Renal cortex interstitium (tissue), 11 donors: ENCODE measurements around the gene COL5A3. TPM values are rescaled to one million over a fixed set of nuclear protein-coding genes. Genes with fewer than 3 reads are reported as not detected.

ENCODE experiments used
- DNase-seq, 11 donors: peaks; one replicate each; pipeline ENCODE4 v3.0.0-alpha.2; 2013; ENCODE audit warnings: low read depth in 9 of 11, low spot score in 4 of 11; ENCODE audit errors: extremely low read depth in 1 of 11
- polyA plus RNA-seq, 3 donors: library from polyadenylated mRNA; unstranded; fragments of 120-200 nt; gene quantifications; one replicate each; pipeline ENCODE4 v1.2.1, GENCODE V29; 2013; ENCODE audit not compliant: insufficient read length in 3 of 3

COL5A3 gene
- polyA plus RNA-seq, 3 donors: 0.56 to 1.7 (median 0.96) TPM

- no peak for DNase-seq
Observed at GRCh38 chr19:9989504-9989903, 20.8 kb downstream of the COL5A3 start.

- no peak for DNase-seq
Observed at GRCh38 chr19:9986787-9987281, 23.5 kb downstream of the COL5A3 start.

GRCh38 chr19:9981406-9982260 is 28.7 kb downstream of the COL5A3 start:
- no peak for DNase-seq

GRCh38 chr19:9972103-9972502 is 38.2 kb downstream of the COL5A3 start:
- DNase-seq: no peak

GRCh38 chr19:9971166-9971897 is 39.0 kb downstream of the COL5A3 start:
- no peak for DNase-seq

GRCh38 chr19:9970481-9970880 is 39.8 kb downstream of the COL5A3 start:
- no peak for DNase-seq

- no peak for DNase-seq
Observed at GRCh38 chr19:9969688-9969975, 40.7 kb downstream of the COL5A3 start.

- DNase-seq: no peak
Observed at GRCh38 chr19:9968820-9969687, 41.2 kb downstream of the COL5A3 start.

- DNase-seq: no peak
Observed at GRCh38 chr19:9967326-9967725, 43.0 kb downstream of the COL5A3 start.

GRCh38 chr19:9966448-9966847 is 43.9 kb downstream of the COL5A3 start:
- DNase-seq: no peak

GRCh38 chr19:9966024-9966423 is 44.3 kb downstream of the COL5A3 start:
- DNase-seq: no peak

GRCh38 chr19:9962623-9963290 is 47.5 kb downstream of the COL5A3 start:
- no peak for DNase-seq

GRCh38 chr19:9961103-9961502 is 49.2 kb downstream of the COL5A3 start:
- DNase-seq: no peak

GRCh38 chr19:9958379-9958821 is 51.9 kb downstream of the COL5A3 start:
- DNase-seq: no peak

GRCh38 chr19:9956956-9957355 is 53.3 kb downstream of the COL5A3 start:
- no peak for DNase-seq

- DNase-seq: no peak
Observed at GRCh38 chr19:9953802-9954542, 56.3 kb downstream of the COL5A3 start.

GRCh38 chr19:9952276-9952675 is 58.0 kb downstream of the COL5A3 start:
- DNase-seq: no peak

GRCh38 chr19:9947441-9947840 is 62.9 kb downstream of the COL5A3 start:
- no peak for DNase-seq
